ENCODE results near the gene KBTBD12. TPM values are rescaled to one million over a fixed set of nuclear protein-coding genes. Genes with fewer than 3 reads are reported as not detected.

KBTBD12 gene
- total and polyA plus RNA-seq, 11 donors = 13.2 to 47.1 (median 29.7) TPM

- H3K27ac ChIP-seq = no peak overlapping the region
- peaks cover 0 to 20% (median 6%) of the 10 kb centered on the region in 12 donors for H3K4me1 ChIP-seq
- DNase-seq = no peak
- peaks cover 0 to 1% (median 0%) of the 10 kb centered on the region in 9 donors for H3K36me3 ChIP-seq
- H3K27me3 ChIP-seq = no peaks in the 10 kb centered on the region
- ATAC-seq = no peak
- no peak for TF ChIP-seq POLR2A (IDR thresholded peaks at IDR 0.05)
- no peak for TF ChIP-seq CTCF (IDR thresholded peaks at IDR 0.05)
- H3K4me3 ChIP-seq = no peak overlapping the region
- H3K9me3 ChIP-seq = no peaks in the 10 kb centered on the region
- 70 to 96% (median 79%) methylated on average over 7 to 17 of the region's 17 CpGs for WGBS, 4 donors
- intact Hi-C loops (cut with DNase I) = no loop called here
Observed at GRCh38 chr3:127990051-127990450, 75.0 kb downstream of the KBTBD12 start.

- Histone ChIP-seq H3K4me3 (no peak overlapping the region), H3K9me3 (no peaks in the 10 kb centered on the region), H3K27me3 (no peaks in the 10 kb centered on the region), H3K4me1 (peaks cover 0 to 20% (median 6%) of the 10 kb centered on the region in 12 donors), H3K27ac (no peak overlapping the region), H3K36me3 (no peaks in the 10 kb centered on the region)
- ATAC-seq (peak in 2 of 4 donors; percentile 3 to 36), DNase-seq (no peak)
- intact Hi-C loops (cut with DNase I) = no loop called here
- WGBS, 4 donors = 58 to 76% (median 70%) methylated on average over 11 of the region's 11 CpGs
- no peak for TF ChIP-seq POLR2A (IDR thresholded peaks at IDR 0.05)
- TF ChIP-seq CTCF (IDR thresholded peaks at IDR 0.05) = no peak
Observed at GRCh38 chr3:127990461-127990860, 75.4 kb downstream of the KBTBD12 start.

GRCh38 chr3:127991251-127991650 is 76.2 kb downstream of the KBTBD12 start:
- no peaks in the 10 kb centered on the region for H3K9me3 ChIP-seq
- no peak overlapping the region for H3K27ac ChIP-seq
- H3K27me3 ChIP-seq = no peaks in the 10 kb centered on the region
- 85 to 91% (median 89%) methylated on average over 7 to 12 of the region's 12 CpGs for WGBS, 4 donors
- H3K4me3 ChIP-seq = no peak overlapping the region
- DNase-seq (no peak), ATAC-seq (no peak)
- intact Hi-C loops (cut with DNase I) = no loop called here
- TF ChIP-seq POLR2A (IDR thresholded peaks at IDR 0.05) (no peak), CTCF (IDR thresholded peaks at IDR 0.05) (no peak)
- H3K36me3 ChIP-seq = no peaks in the 10 kb centered on the region
- peaks cover 0 to 20% (median 6%) of the 10 kb centered on the region in 12 donors for H3K4me1 ChIP-seq

GRCh38 chr3:127991681-127992080 is 76.6 kb downstream of the KBTBD12 start:
- 73 to 85% (median 78%) methylated on average over 6 of the region's 6 CpGs for WGBS, 4 donors

More at GRCh38 chr3:127991681-127992080, 76.6 kb downstream of the KBTBD12 start:
- Histone ChIP-seq H3K4me1 (peaks cover 0 to 20% (median 6%) of the 10 kb centered on the region in 12 donors), H3K4me3 (no peak overlapping the region), H3K27ac (no peak overlapping the region), H3K27me3 (no peaks in the 10 kb centered on the region), H3K9me3 (no peaks in the 10 kb centered on the region), H3K36me3 (no peaks in the 10 kb centered on the region)
- DNase-seq (no peak), ATAC-seq (no peak)
- intact Hi-C loops (cut with DNase I) = no loop called here
- TF ChIP-seq CTCF (IDR thresholded peaks at IDR 0.05) (no peak), POLR2A (IDR thresholded peaks at IDR 0.05) (no peak)

All from heart left ventricle (tissue), 16 donors.